Activated CD4-positive, CD25-positive, alpha-beta regulatory T cell (primary cell): ENCODE data around the gene FBXL15.

ENCODE experiments used
- DNase-seq, 4 experiments: peaks; one replicate each; lab custom pipeline; 2025; lab: John Stamatoyannopoulos, UW

Gene FBXL15

DNA sequence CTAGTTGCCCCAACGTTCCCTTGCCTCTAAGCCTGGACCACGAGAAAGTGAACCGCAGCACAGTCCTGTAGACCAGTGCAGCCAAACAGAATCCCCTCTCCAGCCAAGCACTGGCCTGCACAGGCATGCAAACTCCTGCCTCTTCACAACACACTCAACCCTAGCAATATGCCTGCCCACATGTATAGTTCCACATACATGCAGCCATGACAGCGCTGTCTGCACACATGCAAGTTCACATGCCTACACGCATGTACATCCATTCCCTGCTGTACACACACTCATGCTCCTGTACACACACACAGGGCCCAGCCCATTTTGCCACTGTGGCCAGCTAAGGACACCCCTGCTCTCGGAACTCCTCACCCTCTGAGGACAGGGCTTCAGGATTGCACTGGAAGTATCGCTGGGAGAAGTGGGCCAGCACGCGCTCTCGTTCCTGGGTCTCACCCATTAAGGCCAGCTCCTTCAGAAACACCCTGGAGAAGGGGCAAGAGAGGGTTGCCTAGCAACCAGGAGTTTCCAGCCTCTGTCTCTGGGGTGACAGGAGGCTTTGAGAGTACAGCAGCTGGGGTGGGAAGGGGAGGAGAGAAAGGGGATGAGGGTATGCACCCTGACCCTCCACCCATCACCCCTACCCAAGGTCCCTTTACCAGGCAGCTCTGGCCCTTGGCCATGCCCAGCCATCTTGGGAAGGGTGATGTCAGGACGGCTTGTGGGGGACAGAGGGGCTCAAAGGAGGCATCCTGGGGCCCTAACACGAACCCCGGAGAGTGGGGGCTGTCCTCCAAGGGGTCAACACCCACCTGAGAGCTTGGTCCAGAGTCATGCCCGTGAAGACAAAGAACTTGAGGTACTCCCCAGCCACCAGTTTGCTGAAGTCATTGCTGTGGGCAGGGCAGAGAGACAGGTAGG lies 9.0 kb upstream of the FBXL15 start:
- DNase-seq, result no peak

DNA sequence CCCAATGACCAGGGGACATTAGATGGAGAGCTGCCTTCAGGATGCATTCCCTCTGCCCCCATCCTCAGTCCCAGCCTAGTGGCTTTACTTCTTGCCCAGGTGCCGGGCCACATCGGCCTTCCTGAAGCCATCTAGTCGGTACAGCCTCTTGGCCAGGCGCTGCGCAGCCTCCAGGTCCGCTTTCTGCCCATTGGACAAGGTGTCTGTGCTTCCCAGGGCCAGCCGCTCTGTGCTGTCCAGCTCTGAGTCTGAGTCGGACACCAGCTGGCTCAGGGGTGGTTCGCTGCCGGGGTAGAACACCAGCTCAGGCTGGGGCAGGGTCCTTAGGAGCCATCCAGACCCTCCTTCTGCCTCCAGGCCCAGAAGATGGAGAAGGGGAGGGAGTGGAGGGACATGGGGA lies 8.3 kb upstream of the FBXL15 start:
- no peak for DNase-seq

DNA sequence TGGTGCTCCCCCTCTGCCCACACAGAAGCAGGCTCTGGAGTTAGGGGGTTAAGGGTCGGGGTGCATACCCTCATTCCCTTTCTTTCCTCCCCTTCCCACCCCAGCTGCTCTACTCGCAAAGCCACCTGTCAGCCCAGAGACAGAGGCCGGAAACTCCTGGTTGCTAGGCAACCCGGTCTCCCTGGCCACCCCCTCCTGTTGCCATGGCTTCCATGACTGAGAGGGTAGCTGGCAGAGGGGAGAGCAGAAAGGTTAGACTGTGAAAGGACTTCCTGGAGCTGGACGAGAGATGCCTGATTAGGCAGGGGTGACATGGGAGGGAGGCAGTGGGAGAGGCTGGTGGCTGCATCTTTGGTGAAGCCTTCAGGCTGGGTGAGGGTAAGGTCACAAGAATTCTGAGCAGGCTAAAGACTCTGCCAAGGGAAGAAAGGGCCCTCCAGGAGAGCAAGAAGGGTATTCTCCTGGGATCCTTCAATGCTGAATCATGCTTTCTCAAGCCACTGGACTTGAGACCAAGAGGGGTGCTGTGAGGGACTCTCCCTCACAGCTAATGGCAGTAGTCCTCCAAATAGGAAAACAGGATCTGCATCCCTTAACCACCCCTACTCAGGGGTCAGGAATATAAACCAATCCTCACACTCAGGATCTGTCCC lies 7.5 kb upstream of the FBXL15 start:
- no peak for DNase-seq

DNA sequence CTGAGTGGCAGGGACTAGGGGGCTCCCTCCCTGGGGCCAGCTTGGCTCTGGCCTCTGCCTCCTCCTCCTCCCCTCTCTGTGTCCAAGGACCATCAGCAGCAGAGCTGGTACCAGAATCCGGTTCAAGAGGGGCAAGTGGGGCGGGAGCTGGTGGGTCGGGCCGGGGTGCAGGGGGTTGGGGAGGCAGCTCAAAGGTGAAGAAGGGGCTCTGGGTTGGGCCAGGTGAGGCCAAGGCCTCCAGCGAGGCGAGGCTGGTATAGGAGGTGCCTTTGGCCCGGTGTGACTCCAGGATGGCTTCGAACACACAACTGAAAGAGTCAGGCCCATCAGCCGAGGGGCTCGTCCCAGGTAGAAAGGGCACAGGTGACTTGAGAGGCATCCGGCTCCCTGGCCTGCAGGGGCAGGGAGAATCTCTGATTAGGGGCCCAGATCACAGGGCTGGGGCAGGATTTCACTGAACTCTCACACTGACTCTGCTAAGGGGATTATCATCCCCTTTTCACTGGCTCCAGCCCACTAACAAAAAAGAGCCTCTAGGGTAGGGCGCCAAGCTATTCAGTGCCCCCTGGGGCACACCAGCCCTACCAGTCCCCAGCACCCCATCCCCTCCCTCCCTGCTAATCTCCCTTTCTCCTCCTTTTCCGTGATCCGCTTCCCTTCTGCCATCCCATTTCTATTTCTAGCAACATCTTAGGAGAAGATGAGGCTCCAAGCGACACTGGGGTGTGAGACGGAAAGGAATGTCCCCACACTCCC lies 6.7 kb upstream of the FBXL15 start:
- no peak for DNase-seq

DNA sequence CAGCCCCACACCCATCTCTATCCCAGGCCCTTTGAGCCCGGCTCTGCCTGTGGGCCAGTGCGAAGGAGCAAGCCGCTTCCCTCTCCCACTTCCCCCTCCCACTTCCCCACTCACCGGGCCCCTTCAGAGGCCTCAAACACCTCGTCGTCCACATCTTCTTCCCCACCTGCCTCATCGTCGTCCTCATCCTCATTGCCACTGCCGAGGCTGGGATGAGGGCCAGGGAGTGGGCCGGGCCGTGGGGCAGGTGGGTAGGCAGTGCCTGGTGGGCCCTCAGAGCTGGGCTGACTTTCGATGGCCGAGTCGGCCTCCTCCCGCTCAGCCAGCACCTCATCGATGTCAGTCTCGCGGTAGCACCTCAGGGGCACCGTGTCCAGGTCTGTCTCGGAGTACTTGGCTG lies 5.9 kb upstream of the FBXL15 start:
- DNase-seq, result no peak

DNA sequence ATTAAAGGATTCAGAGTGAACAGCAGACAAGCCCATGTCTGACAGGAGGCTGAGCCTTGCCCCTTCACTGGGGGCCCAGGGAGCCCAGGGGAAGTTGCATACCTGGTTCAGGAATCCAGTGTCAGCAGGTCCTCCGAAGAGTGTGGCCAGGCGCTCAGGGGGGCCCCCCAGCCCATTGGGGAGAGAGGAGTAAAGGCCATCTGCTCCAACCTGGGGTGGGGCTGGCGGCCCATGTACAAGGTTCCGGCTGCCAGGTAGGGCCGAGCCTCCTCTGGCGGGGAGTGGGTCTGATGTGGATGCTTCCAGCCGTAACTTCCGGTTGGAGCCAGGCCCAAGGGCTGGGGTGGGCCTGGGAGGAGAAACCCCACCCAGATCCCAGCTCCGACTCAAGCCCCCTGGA lies 4.4 kb upstream of the FBXL15 start:
- DNase-seq, result no peak

DNA sequence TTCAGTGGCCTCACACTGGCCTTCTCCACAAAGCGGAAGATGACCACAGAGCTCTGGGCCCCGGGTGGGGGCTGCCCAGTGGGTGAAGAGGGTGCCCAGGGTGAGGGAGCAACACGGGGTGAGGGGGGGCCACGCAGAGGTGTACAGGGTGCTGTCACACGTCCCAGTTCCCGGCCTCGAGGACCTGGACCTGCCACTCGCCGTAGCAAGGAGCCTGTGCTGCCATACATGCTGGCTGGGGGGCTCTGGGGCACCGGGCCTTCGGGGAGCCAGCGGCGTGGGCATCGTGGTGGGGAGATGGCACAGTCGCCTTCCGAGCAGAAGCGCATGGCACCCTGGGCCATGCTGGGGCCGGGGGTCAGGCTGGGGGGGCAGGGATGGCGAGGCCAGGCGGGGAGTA lies 3.9 kb upstream of the FBXL15 start:
- DNase-seq, result no peak

DNA sequence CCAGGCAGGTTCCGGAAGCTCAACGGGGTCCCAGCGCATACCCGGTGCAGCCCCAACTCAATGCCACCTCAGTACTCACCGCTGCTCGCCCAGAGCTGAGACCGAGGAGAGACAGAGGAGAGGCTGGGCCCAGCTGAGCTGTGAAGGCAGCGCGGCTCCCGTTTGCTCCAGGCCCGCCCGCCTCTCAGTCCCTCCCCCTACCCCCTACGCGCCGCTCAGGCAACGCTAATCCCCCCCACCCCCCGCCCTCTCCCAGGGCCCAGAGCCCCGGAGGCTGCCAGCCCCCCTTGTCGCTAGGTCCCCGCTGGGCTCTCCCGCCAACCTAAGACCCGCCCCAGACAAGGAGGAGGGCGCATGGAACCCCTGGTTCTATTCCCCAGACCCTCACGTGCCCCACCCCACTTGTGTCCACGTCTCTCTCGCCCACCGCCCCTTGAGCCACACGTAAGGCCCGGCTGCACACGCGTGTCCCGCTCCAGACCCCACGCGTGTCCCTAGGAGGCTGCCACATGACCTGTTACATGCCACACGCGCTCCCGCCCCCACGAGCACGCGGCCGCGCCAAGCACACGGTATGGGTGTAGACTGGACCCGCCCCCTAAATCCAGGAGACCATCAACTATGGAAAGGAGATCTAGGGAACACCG lies 1.9 kb upstream of the FBXL15 start, which contains the start of gene PSD:
Gene PSD (minus strand): TSS at position 164 of the 647 bp plus-strand sequence. CDS start 1,747 bp downstream, outside the sequence.
- no peak for DNase-seq

DNA sequence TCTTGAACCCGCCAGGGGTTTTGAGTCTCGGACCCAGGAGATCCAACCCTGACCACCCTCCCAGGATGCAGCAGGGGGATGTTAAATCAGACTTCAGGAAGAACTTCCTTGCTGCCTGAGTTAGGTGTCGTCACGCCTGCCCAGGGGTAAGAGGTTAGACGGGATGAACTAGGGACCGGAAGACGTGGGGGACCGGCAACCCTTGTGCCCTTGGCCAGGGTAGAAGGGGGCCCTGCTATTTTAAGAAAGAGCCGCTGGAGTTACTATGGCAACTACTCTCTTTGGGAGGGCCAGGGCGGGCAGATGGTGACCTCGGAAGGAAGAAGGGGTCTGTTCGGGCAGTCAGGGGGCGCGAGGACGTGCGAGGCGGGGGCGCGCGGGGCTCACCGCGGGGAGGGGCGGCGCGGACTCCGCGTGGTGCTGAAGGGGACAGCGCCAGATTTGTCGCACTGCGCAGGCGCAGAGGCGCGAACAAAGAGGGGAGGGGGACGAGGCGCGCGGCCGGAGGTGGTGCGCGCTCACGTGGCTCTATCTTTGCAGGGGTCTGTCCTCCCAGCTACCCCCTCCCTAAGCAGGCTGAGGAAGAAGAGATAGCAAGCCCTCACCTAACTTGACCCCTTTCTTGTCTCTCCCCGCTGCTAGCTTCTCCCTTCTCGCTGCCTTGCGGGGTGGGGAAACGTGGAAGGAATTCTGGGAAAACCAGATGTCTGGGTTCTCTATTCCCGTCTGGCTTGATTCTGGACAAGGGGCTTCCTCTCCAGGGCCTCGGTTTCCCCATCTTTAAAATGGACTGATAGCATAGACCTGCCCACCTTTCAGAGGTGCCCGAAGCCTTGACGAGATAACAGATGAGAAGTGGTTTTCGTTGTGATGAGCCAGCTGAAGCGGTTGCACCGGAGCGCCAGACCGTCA lies 1.1 kb upstream of the FBXL15 start:
- peak; percentile 34 to 50 (median 38) for DNase-seq

DNA sequence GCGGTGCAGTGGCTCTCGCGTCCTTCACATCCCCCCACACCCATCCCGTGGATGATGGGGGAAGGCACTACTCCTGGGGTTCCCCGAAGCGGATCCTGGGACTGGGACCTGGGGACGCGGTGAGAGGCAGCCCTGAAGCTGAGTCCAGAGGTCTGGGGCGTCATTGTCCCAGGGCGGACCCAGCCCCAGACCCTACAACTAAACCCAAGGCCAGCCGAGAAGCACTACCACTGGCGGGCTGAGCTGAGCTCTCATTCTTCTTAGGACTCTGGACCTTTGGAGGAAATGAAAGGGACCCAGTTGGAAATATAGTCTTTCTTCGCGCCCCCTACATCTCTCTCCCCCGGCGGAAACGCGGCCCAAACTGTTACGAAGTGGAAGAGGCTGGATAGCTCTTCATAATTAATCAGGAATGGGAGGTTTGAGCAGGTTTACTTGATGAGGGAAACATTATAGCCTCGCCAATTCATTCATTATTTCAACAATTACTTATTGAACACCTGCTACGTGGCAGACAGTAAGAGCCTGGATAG lies 389 bp upstream of the FBXL15 start:
- no peak for DNase-seq

DNA sequence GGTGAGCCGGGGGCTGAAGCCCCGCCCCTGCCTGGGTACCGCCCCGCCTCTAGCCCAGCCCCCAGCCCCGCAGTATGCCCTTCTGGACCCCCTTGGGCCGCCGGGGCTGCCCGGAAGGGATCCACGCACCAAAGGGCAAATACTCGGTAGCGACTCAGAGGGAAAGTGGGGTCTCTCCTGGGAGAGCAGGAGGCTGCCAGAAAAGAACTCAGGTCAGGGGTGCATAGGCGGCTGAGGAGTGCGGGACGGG lies 796 bp downstream of the FBXL15 start:
- DNase-seq, result no peak

DNA sequence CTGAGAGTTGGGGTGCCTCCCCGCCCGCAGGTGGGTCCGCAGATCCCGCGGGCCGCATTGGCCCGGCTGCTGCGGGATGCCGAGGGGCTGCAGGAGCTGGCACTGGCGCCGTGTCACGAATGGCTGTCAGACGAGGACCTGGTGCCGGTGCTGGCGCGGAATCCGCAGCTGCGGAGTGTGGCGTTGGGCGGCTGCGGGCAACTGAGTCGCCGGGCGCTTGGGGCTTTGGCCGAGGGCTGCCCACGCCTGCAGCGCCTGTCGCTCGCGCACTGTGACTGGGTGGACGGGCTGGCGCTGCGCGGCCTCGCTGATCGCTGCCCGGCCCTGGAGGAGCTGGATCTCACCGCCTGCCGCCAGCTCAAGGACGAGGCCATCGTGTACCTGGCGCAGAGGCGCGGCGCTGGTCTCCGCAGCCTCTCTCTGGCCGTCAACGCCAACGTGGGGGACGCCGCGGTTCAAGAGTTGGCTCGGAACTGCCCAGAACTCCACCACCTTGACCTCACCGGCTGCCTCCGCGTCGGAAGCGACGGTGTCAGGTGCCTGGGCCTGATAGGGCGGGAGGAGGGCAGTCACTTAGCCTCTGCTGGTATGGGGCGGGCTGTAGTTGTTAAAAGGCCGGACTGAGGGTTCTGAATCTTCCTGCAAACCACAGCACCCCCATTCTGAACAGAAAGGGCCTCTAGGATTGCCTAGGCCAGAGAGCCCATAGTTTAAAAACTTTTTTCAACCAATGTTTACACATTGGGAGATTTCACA lies 1.3 kb downstream of the FBXL15 start:
- no peak for DNase-seq

DNA sequence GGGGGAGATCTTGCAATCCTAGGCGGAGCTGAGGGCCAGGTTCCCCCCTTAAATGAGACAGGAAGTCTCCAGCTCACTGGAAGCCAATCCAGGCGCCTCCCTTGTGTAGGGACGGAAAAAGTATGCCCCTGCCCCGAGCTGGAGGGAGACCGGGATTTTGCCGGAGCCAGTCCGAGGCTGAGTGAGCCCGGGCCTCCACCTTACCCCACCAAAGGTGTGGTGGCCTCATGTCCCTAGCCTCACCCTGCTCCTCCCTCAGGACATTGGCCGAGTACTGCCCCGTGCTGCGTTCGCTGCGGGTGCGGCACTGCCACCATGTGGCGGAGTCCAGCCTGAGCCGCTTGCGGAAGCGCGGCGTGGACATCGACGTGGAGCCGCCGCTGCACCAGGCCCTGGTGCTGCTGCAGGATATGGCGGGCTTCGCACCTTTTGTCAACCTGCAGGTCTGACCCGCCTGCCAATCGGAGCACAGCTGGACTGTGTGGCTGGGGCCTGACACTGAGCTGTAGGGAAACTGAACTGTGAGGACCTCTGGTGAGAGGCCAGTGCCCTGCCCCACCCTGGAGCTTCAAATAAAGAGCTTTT lies 2.0 kb downstream of the FBXL15 start:
- peak in 1 of 4 experiments; percentile 23 for DNase-seq

DNA sequence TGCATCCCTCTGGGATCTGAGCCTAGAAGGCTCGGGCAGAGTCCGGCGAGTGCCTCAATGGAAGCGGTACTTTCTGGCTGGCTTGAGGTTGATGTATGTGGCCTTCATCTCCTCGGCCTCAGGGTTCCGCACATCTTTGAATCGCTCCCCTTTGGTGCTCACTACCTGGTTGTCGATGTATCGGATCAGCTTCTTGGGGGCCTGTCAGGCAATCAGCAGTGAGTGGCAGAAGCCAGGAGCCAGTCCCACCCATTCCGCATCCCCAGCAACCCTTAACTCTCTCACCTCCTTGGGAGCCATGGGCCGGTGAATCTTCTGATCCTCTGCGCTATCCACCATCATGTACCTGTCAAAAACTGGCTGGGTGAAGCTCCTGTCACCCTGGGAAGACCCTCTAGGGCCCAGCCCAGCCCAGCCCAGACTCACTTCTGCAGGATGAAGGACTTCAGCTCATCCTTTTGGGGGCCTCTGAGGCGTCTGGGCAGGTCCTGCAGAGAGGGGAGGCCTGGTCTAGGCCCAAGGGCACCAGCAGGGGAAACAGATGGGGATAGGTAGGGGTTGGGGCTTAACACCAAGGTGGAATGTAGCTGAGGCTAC lies 2.8 kb downstream of the FBXL15 start:
- no peak for DNase-seq

DNA sequence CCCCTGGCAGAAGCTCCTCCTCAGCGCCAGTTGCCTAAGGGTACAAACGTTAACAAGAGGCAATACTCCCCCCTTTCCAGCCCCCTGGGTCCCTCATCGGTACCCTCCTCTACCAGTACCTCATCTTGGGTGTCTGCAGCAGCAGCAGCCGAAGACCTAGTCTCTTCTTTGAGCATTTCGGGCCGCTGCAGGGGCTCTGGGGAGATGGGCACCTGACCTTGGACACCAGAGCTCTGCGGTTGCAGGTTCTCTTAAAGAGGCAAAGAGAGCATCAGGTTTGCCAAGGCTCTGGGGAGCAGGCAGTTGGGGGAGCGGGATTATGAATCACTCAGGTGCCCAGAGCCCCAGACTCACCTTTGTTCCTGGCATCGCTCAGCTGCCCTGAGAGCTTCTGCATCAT lies 3.5 kb downstream of the FBXL15 start:
- DNase-seq, result no peak

DNA sequence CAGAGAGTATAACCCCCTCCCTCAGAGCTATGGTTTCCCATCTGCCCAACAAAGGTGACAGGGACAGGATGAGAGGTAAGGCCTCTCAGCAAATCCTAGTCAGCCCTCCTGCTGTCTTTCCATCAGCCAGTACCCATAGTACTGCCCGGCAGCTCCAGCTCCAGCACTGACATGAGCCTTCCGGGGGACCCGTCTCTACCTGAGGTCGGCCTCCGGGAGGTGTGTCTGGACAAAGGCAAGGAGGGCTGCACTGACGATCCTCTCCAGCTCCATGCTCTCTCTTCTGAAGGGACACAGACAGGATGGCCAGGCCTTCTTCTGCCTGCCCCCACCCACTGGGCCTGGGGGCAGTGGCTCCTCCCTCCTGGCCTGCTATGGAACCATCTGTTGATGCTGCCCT lies 4.3 kb downstream of the FBXL15 start:
- DNase-seq, result no peak

DNA sequence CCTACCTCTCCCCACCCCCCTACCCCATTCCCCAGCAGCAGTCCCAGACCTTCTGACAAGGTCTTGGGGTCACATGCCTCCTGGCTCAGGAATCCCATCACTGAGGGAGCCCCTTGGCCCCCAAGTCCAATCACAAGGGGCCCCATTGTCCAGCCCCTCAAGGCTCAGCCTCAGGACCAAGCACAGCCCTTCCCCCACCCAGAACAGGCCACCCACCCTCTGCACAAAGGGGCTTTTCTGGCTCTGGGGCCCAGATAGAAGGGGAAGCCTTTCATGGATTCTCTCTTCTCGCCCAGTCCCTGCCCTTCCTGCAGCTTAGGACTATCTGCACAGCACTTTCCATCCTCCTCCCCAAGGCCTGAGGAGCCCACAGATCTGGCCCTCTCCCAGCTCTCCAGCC lies 4.8 kb downstream of the FBXL15 start:
- no peak for DNase-seq

DNA sequence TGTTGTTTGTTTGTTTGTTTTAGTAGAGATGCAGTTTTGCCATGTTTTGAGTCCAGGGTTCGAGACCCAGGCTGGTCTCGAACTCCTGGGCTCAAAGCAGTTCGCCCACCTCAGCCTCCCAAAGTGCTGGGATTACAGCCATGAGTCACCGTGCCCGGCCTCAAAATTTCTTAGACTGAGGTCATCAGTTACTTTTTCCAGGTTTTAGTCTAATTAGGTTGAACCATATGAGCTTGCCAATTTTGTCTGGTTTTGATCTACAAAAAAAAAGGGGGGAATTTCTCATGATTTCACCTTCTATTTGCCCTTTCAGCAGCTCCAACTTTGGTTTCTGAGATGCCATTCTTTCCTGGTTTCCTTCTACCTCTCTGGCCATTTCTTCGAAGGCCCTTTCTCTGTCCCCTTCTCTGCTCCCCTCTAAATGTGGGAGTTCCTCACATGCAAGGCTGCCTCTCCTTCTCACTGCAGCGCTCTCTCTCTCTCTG lies 6.2 kb downstream of the FBXL15 start:
- no peak for DNase-seq

DNA sequence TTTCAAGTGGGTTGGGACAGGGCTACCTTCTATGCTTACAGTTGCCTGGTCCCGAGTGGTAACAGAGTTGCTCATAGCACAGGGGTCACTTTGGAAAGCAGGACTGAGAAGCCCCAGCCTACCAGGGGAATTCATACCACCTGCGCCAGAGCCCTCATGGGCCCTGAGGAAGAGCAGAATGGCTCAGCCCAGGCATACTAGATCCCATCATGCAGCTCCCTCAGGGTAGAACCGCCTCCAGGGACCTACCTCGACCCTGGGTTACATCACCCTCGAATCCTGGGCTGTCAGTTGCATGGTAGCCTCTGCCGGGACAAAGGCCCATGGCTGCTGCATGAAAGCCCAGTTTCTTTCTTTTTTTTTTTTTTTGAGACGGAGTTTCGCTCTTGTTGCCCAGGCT lies 8.8 kb downstream of the FBXL15 start:
- DNase-seq, result no peak
